ENCODE measurements around the gene IRGC. TPM values are rescaled to one million over a fixed set of nuclear protein-coding genes. Genes with fewer than 3 reads are reported as not detected.

The IRGC gene
- total and polyA plus RNA-seq, 4 donors = not detected

GRCh38 chr19:43752287-43752875 is 36.5 kb downstream of the IRGC start:
- 93 to 95% methylated on average over 6 of the region's 6 CpGs for WGBS, 2 donors
- peaks cover 0 to 3% of the 10 kb centered on the region in 2 donors for H3K4me1 ChIP-seq (ENCODE audit: control insufficient read depth in 1 of 2, insufficient read depth in 2 of 2, low read length in 2 of 2)
- no peaks in the 10 kb centered on the region for H3K27me3 ChIP-seq (ENCODE audit: control insufficient read depth in 1 of 2, insufficient read depth in 2 of 2, low read length in 1 of 2)
- H3K4me3 ChIP-seq (ENCODE audit: low read length in 2 of 2) = no peak overlapping the region
- H3K36me3 ChIP-seq (ENCODE audit: control insufficient read depth in 1 of 2, insufficient read depth in 2 of 2, low read length in 1 of 2) = peaks cover 4% of the 10 kb centered on the region in 2 donors
- intact Hi-C loops (cut with DNase I) = no loop called here
- DNase-seq (no peak), ATAC-seq (ENCODE audit: low FRiP score) (no peak)
- H3K9me3 ChIP-seq (ENCODE audit: control insufficient read depth, low read length) = no peaks in the 10 kb centered on the region
- H3K27ac ChIP-seq (ENCODE audit: low read depth in 1 of 2, low read length in 2 of 2) = no peak overlapping the region

GRCh38 chr19:43754253-43754502 is 38.3 kb downstream of the IRGC start:
- DNase-seq = no peak
- peaks cover 0 to 2% of the 10 kb centered on the region in 2 donors for H3K36me3 ChIP-seq (ENCODE audit: control insufficient read depth in 1 of 2, insufficient read depth in 2 of 2, low read length in 1 of 2)
- H3K27me3 ChIP-seq (ENCODE audit: control insufficient read depth in 1 of 2, insufficient read depth in 2 of 2, low read length in 1 of 2) = no peaks in the 10 kb centered on the region
- H3K9me3 ChIP-seq (ENCODE audit: control insufficient read depth, low read length) = no peaks in the 10 kb centered on the region
- ATAC-seq (ENCODE audit: low FRiP score) = no peak
- intact Hi-C loops (cut with DNase I) = loop anchor here in 1 of 2 donors (1.0 kb wide), 1 partner anchor 85 kb away; no protein-coding TSS in a partner anchor
- H3K27ac ChIP-seq (ENCODE audit: low read depth in 1 of 2, low read length in 2 of 2) = peak overlapping the region in 1 of 2 donors; percentile 88
- H3K4me3 ChIP-seq (ENCODE audit: low read length in 2 of 2) = peak overlapping the region; percentile 28 to 46
- H3K4me1 ChIP-seq (ENCODE audit: control insufficient read depth in 1 of 2, insufficient read depth in 2 of 2, low read length in 2 of 2) = peaks cover 0 to 3% of the 10 kb centered on the region in 2 donors
- WGBS, 2 donors = 0 to 1% methylated on average over 11 of the region's 11 CpGs

- WGBS, 2 donors = 0 to 1% methylated on average over 75 to 79 of the region's 79 CpGs
- peak; percentile 97 for ATAC-seq (ENCODE audit: low FRiP score)
- H3K4me1 ChIP-seq (ENCODE audit: control insufficient read depth in 1 of 2, insufficient read depth in 2 of 2, low read length in 2 of 2) = peaks cover 0 to 3% of the 10 kb centered on the region in 2 donors
- H3K9me3 ChIP-seq (ENCODE audit: control insufficient read depth, low read length) = no peaks in the 10 kb centered on the region
- no peaks in the 10 kb centered on the region for H3K36me3 ChIP-seq (ENCODE audit: control insufficient read depth in 1 of 2, insufficient read depth in 2 of 2, low read length in 1 of 2)
- H3K27ac ChIP-seq (ENCODE audit: low read depth in 1 of 2, low read length in 2 of 2) = peak within 1 kb of the TSS in 1 of 2 donors; percentile 88
- peak; percentile 99 to 100 for DNase-seq
- H3K4me3 ChIP-seq (ENCODE audit: low read length in 2 of 2) = peak within 1 kb of the TSS; percentile 46 to 52
- intact Hi-C loops (cut with DNase I) = loop anchor here in 1 of 2 donors (1.0 kb wide), 1 partner anchor 85 kb away; no protein-coding TSS in a partner anchor
- no peaks in the 10 kb centered on the region for H3K27me3 ChIP-seq (ENCODE audit: control insufficient read depth in 1 of 2, insufficient read depth in 2 of 2, low read length in 1 of 2)
Measured at GRCh38 chr19:43754503-43755255, 38.8 kb downstream of the IRGC start, which contains the start of gene SMG9. SMG9 (minus strand) TSS chr19:43754962; CDS start chr19:43750741, 4,221 bp downstream.

- Histone ChIP-seq H3K27me3 (ENCODE audit: control insufficient read depth in 1 of 2, insufficient read depth in 2 of 2, low read length in 1 of 2) (no peaks in the 10 kb centered on the region), H3K9me3 (ENCODE audit: control insufficient read depth, low read length) (no peaks in the 10 kb centered on the region), H3K4me1 (ENCODE audit: control insufficient read depth in 1 of 2, insufficient read depth in 2 of 2, low read length in 2 of 2) (peaks cover 0 to 3% of the 10 kb centered on the region in 2 donors), H3K36me3 (ENCODE audit: control insufficient read depth in 1 of 2, insufficient read depth in 2 of 2, low read length in 1 of 2) (no peaks in the 10 kb centered on the region), H3K27ac (ENCODE audit: low read depth in 1 of 2, low read length in 2 of 2) (peak overlapping the region in 1 of 2 donors; percentile 69), H3K4me3 (ENCODE audit: low read length in 2 of 2) (peak overlapping the region; percentile 6 to 52)
- DNase-seq (peak; percentile 91 to 94), ATAC-seq (ENCODE audit: low FRiP score) (peak; percentile 84)
- intact Hi-C loops (cut with DNase I) = no loop called here
- 1% methylated on average over 28 of the region's 28 CpGs for WGBS, 2 donors
Measured at GRCh38 chr19:43755256-43755801, 39.5 kb downstream of the IRGC start.

GRCh38 chr19:43759515-43759914 is 43.6 kb downstream of the IRGC start:
- Histone ChIP-seq H3K9me3 (ENCODE audit: control insufficient read depth, low read length) (no peaks in the 10 kb centered on the region), H3K4me1 (ENCODE audit: control insufficient read depth in 1 of 2, insufficient read depth in 2 of 2, low read length in 2 of 2) (no peaks in the 10 kb centered on the region), H3K27ac (ENCODE audit: low read depth in 1 of 2, low read length in 2 of 2) (no peak overlapping the region), H3K27me3 (ENCODE audit: control insufficient read depth in 1 of 2, insufficient read depth in 2 of 2, low read length in 1 of 2) (no peaks in the 10 kb centered on the region), H3K4me3 (ENCODE audit: low read length in 2 of 2) (no peak overlapping the region), H3K36me3 (ENCODE audit: control insufficient read depth in 1 of 2, insufficient read depth in 2 of 2, low read length in 1 of 2) (no peaks in the 10 kb centered on the region)
- no peak for DNase-seq
- no peak for ATAC-seq (ENCODE audit: low FRiP score)
- WGBS, 2 donors = 68 to 73% methylated on average over 5 of the region's 5 CpGs
- intact Hi-C loops (cut with DNase I) = no loop called here

GRCh38 chr19:43760941-43761340 is 45.1 kb downstream of the IRGC start:
- H3K4me3 ChIP-seq (ENCODE audit: low read length in 2 of 2) = no peak overlapping the region
- DNase-seq (no peak), ATAC-seq (ENCODE audit: low FRiP score) (no peak)
- H3K9me3 ChIP-seq (ENCODE audit: control insufficient read depth, low read length) = no peaks in the 10 kb centered on the region
- H3K27me3 ChIP-seq (ENCODE audit: control insufficient read depth in 1 of 2, insufficient read depth in 2 of 2, low read length in 1 of 2) = no peaks in the 10 kb centered on the region
- no peaks in the 10 kb centered on the region for H3K36me3 ChIP-seq (ENCODE audit: control insufficient read depth in 1 of 2, insufficient read depth in 2 of 2, low read length in 1 of 2)
- intact Hi-C loops (cut with DNase I) = no loop called here
- H3K27ac ChIP-seq (ENCODE audit: low read depth in 1 of 2, low read length in 2 of 2) = no peak overlapping the region
- WGBS, 2 donors = 71 to 77% methylated on average over 4 of the region's 4 CpGs
- H3K4me1 ChIP-seq (ENCODE audit: control insufficient read depth in 1 of 2, insufficient read depth in 2 of 2, low read length in 2 of 2) = no peaks in the 10 kb centered on the region

GRCh38 chr19:43762814-43763213 is 46.9 kb downstream of the IRGC start:
- H3K9me3 ChIP-seq (ENCODE audit: control insufficient read depth, low read length) = no peaks in the 10 kb centered on the region
- intact Hi-C loops (cut with DNase I) = no loop called here
- no peak overlapping the region for H3K27ac ChIP-seq (ENCODE audit: low read depth in 1 of 2, low read length in 2 of 2)
- no peak overlapping the region for H3K4me3 ChIP-seq (ENCODE audit: low read length in 2 of 2)
- H3K4me1 ChIP-seq (ENCODE audit: control insufficient read depth in 1 of 2, insufficient read depth in 2 of 2, low read length in 2 of 2) = no peaks in the 10 kb centered on the region
- H3K27me3 ChIP-seq (ENCODE audit: control insufficient read depth in 1 of 2, insufficient read depth in 2 of 2, low read length in 1 of 2) = no peaks in the 10 kb centered on the region
- WGBS, 2 donors = 81 to 82% methylated on average over 3 of the region's 3 CpGs
- no peak for ATAC-seq (ENCODE audit: low FRiP score)
- DNase-seq = no peak
- H3K36me3 ChIP-seq (ENCODE audit: control insufficient read depth in 1 of 2, insufficient read depth in 2 of 2, low read length in 1 of 2) = no peaks in the 10 kb centered on the region

GRCh38 chr19:43763473-43763939 is 47.6 kb downstream of the IRGC start:
- DNase-seq (peak in 1 of 2 donors; percentile 69), ATAC-seq (ENCODE audit: low FRiP score) (peak; percentile 10)
- intact Hi-C loops (cut with DNase I) = no loop called here
- 22% methylated on average over 3 of the region's 3 CpGs for WGBS, 2 donors
- Histone ChIP-seq H3K27me3 (ENCODE audit: control insufficient read depth in 1 of 2, insufficient read depth in 2 of 2, low read length in 1 of 2) (no peaks in the 10 kb centered on the region), H3K4me1 (ENCODE audit: control insufficient read depth in 1 of 2, insufficient read depth in 2 of 2, low read length in 2 of 2) (no peaks in the 10 kb centered on the region), H3K27ac (ENCODE audit: low read depth in 1 of 2, low read length in 2 of 2) (no peak overlapping the region), H3K36me3 (ENCODE audit: control insufficient read depth in 1 of 2, insufficient read depth in 2 of 2, low read length in 1 of 2) (no peaks in the 10 kb centered on the region), H3K4me3 (ENCODE audit: low read length in 2 of 2) (no peak overlapping the region), H3K9me3 (ENCODE audit: control insufficient read depth, low read length) (no peaks in the 10 kb centered on the region)

Measured in aorta (tissue), 5 donors.